ENCODE measurements around the gene EFNA3. TPM values are rescaled to one million over a fixed set of nuclear protein-coding genes. Genes with fewer than 3 reads are reported as not detected.

EFNA3 gene
- total RNA-seq, 2 experiments from 2014 or later: 0.22 to 0.47 TPM

- ATAC-seq (ENCODE audit: poor library complexity) (no peak), DNase-seq (no peak)
- H3K27ac ChIP-seq (ENCODE audit: low read depth in 1 of 2, low read length in 2 of 2): no peak overlapping the region
- no peaks in the 10 kb centered on the region for H3K4me1 Mint-ChIP-seq (ENCODE audit: low read depth)
- no peaks in the 10 kb centered on the region for H3K36me3 ChIP-seq (ENCODE audit: insufficient read depth, low read length)
- intact Hi-C loops (cut with DNase I, micrococcal nuclease): loop anchor here in 1 of 2 experiments (10.0 kb wide), 1 partner anchor 124 kb away; no protein-coding TSS in a partner anchor
- POLR2A ChIA-PET: no interaction called here
- CTCF ChIA-PET: no interaction called here
- no peaks in the 10 kb centered on the region for H3K27me3 ChIP-seq (ENCODE audit: control insufficient read depth in 1 of 2, insufficient read depth in 2 of 2, low read length in 2 of 2)
- H3K27me3 Mint-ChIP-seq: no peaks in the 10 kb centered on the region
- no peaks in the 10 kb centered on the region for H3K36me3 Mint-ChIP-seq (ENCODE audit: low read depth)
- H3K4me3 ChIP-seq (ENCODE audit: low read length): no peak overlapping the region
- H3K27ac Mint-ChIP-seq: no peak overlapping the region
- no peaks in the 10 kb centered on the region for H3K9me3 Mint-ChIP-seq
- TF ChIP-seq CTCF (IDR thresholded peaks at IDR 0.05): no peak
- no peaks in the 10 kb centered on the region for H3K9me3 ChIP-seq (ENCODE audit: control insufficient read depth in 1 of 2, insufficient read depth in 1 of 2, low read length in 2 of 2)
- H3K4me3 Mint-ChIP-seq: no peak overlapping the region
- no peaks in the 10 kb centered on the region for H3K4me1 ChIP-seq (ENCODE audit: insufficient read depth, low read length)
Measured at GRCh38 chr1:155030899-155031298, 47.7 kb upstream of the EFNA3 start.

DNA sequence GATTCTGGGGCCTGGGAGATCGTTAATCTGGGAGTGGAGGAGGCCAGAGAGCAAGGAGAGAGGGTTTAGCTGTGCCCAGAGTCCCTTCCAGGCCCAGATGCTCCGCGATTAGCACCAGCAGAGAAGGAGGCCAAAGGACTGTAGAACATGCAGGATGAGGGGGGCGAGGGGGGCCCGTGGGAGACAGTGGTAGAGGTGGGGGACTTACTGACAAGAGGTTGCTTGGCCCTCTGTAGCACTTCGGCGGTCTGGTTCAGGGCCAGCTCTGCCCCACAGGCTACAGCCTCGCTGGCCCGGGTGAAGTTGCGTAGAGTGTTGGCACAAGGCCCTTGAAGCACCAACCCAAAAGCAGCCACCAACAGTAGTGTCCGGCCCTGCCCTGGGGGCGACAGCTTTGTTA lies 45.8 kb upstream of the EFNA3 start:
- TF ChIP-seq CTCF (IDR thresholded peaks at IDR 0.05): no peak
- DNase-seq (no peak), ATAC-seq (ENCODE audit: poor library complexity) (no peak)
- ChIA-PET POLR2A (no interaction called here), CTCF (interaction anchor here (1.1 kb wide), 1 partner anchor 18 kb away, joined by 3 read pairs; the partner anchor contains the start of gene ADAM15)
- H3K36me3 ChIP-seq (ENCODE audit: insufficient read depth, low read length): no peaks in the 10 kb centered on the region
- no peaks in the 10 kb centered on the region for H3K27me3 Mint-ChIP-seq
- H3K4me3 Mint-ChIP-seq: no peak overlapping the region
- no peak overlapping the region for H3K4me3 ChIP-seq (ENCODE audit: low read length)
- no peaks in the 10 kb centered on the region for H3K9me3 ChIP-seq (ENCODE audit: control insufficient read depth in 1 of 2, insufficient read depth in 1 of 2, low read length in 2 of 2)
- no peaks in the 10 kb centered on the region for H3K27me3 ChIP-seq (ENCODE audit: control insufficient read depth in 1 of 2, insufficient read depth in 2 of 2, low read length in 2 of 2)
- H3K9me3 Mint-ChIP-seq: no peaks in the 10 kb centered on the region
- no peaks in the 10 kb centered on the region for H3K36me3 Mint-ChIP-seq (ENCODE audit: low read depth)
- H3K27ac ChIP-seq (ENCODE audit: low read depth in 1 of 2, low read length in 2 of 2): no peak overlapping the region
- no peaks in the 10 kb centered on the region for H3K4me1 Mint-ChIP-seq (ENCODE audit: low read depth)
- no peak overlapping the region for H3K27ac Mint-ChIP-seq
- no peaks in the 10 kb centered on the region for H3K4me1 ChIP-seq (ENCODE audit: insufficient read depth, low read length)
- intact Hi-C loops (cut with DNase I, micrococcal nuclease): loop anchor here in 1 of 2 experiments (10.0 kb wide), 1 partner anchor 122 kb away; no protein-coding TSS in a partner anchor

DNA sequence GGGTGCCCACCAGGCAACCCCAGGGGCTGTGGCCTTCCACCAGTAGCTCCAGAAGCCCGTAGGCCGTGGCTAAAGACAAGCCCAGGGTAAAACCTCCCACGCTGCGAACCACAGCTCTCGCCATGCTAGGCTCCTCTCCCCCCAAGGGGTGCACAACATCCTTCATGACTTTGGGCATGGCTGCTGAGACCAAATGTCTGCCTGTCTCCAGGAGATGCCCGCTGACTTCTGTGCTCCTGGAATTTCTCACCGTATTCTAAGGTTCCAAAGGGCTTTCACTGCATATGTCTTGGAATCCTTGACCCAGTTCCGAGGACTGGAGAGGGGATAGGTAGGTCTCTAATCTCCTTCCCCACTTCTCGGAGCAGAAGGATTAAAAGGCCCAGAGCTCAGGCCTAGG lies 45.1 kb upstream of the EFNA3 start, which contains the start of the genes DCST1 and DCST2:
DCST1 (plus strand) TSS at position 301 of the 400 bp plus-strand sequence. CDS start 213 bp downstream, outside the sequence.
DCST2 (minus strand) TSS at position 258 of the 400 bp plus-strand sequence; CDS start at position 178, 80 bp downstream.
- Mint-ChIP-seq H3K27me3 (no peaks in the 10 kb centered on the region), H3K36me3 (ENCODE audit: low read depth) (no peaks in the 10 kb centered on the region), H3K9me3 (no peaks in the 10 kb centered on the region), H3K4me1 (ENCODE audit: low read depth) (no peaks in the 10 kb centered on the region), H3K27ac (no peak within 1 kb of the TSS), H3K4me3 (no peak within 1 kb of the TSS)
- CTCF ChIA-PET: interaction anchor here (1.1 kb wide), 1 partner anchor 17 kb away, joined by 3 read pairs; the partner anchor contains the start of gene ADAM15
- Histone ChIP-seq H3K36me3 (ENCODE audit: insufficient read depth, low read length) (no peaks in the 10 kb centered on the region), H3K27ac (ENCODE audit: low read depth in 1 of 2, low read length in 2 of 2) (no peak within 1 kb of the TSS), H3K4me3 (ENCODE audit: low read length) (no peak within 1 kb of the TSS), H3K4me1 (ENCODE audit: insufficient read depth, low read length) (no peaks in the 10 kb centered on the region), H3K27me3 (ENCODE audit: control insufficient read depth in 1 of 2, insufficient read depth in 2 of 2, low read length in 2 of 2) (no peaks in the 10 kb centered on the region), H3K9me3 (ENCODE audit: control insufficient read depth in 1 of 2, insufficient read depth in 1 of 2, low read length in 2 of 2) (no peaks in the 10 kb centered on the region)
- ATAC-seq (ENCODE audit: poor library complexity) (no peak), DNase-seq (no peak)
- POLR2A ChIA-PET: no interaction called here
- intact Hi-C loops (cut with DNase I, micrococcal nuclease): loop anchor here in 1 of 2 experiments (10.0 kb wide), 1 partner anchor 121 kb away; no protein-coding TSS in a partner anchor
- TF ChIP-seq CTCF (IDR thresholded peaks at IDR 0.05): no peak

Data from CD4-positive, alpha-beta T cell (primary cell).